Activated T-cell treated with anti-CD3 and anti-CD28 coated beads, Interleukin-2, amount 50 U/mL, for 72 hours (primary cell): ENCODE results near the gene MRTFA. TPM values are rescaled to one million over a fixed set of nuclear protein-coding genes. Genes with fewer than 3 reads are reported as not detected.
A peak's percentile ranks its signal among the peaks of the same experiment; 100 is the strongest.
"Not testable (repeated sequence)": the region's sequence is repeated elsewhere in the genome, so short reads cannot be mapped to it uniquely, and the experiment has no call there.

ENCODE experiments used
- ATAC-seq, 2 donors: fragments of 150-1000 bp; cut with Tn5 transposase; replicated peaks in 1 of 2; 2 replicates each; pipeline ENCODE4 v1.10.0; 2021; ENCODE audit warnings: moderate library complexity in 2 of 2, mild to moderate bottlenecking in 1 of 2
- DNase-seq, 2 donors: peaks; one replicate each; pipeline ENCODE4 v3.0.0; 2021 to 2022; ENCODE audit warnings: mixed read lengths in 1 of 2
- H3K27ac Mint-ChIP-seq: one replicate; pipeline ENCODE4 v1.8.0; 2022; ENCODE audit warnings: mild to moderate bottlenecking, moderate library complexity, mixed read lengths
- H3K27me3 Mint-ChIP-seq: one replicate; pipeline ENCODE4 v1.8.0; 2022; ENCODE audit warnings: low read depth, mixed read lengths
- H3K36me3 Mint-ChIP-seq, 2 donors: one replicate each; pipeline ENCODE4 v1.8.0; 2022; ENCODE audit warnings: mixed read lengths in 2 of 2, mild to moderate bottlenecking in 1 of 2; ENCODE audit not compliant: insufficient read depth in 2 of 2
- H3K4me1 Mint-ChIP-seq: one replicate; pipeline ENCODE4 v1.8.0; 2022; ENCODE audit warnings: low read depth, mixed read lengths
- H3K4me3 Mint-ChIP-seq, 2 donors: one replicate each; pipeline ENCODE4 v1.8.0; 2022; ENCODE audit warnings: mild to moderate bottlenecking in 2 of 2, mixed read lengths in 2 of 2, moderate library complexity in 2 of 2
- H3K9me3 Mint-ChIP-seq, 2 donors: one replicate each; pipeline ENCODE4 v1.8.0; 2022; ENCODE audit warnings: mixed read lengths in 2 of 2
- total RNA-seq, 2 donors: library from RNA; stranded (reverse); gene quantifications; one replicate each; pipeline ENCODE4 v1.2.3, GENCODE V29; 2022

Gene MRTFA
- total RNA-seq, 2 donors from 2014 or later, result 44.7 to 51.7 TPM

DNA sequence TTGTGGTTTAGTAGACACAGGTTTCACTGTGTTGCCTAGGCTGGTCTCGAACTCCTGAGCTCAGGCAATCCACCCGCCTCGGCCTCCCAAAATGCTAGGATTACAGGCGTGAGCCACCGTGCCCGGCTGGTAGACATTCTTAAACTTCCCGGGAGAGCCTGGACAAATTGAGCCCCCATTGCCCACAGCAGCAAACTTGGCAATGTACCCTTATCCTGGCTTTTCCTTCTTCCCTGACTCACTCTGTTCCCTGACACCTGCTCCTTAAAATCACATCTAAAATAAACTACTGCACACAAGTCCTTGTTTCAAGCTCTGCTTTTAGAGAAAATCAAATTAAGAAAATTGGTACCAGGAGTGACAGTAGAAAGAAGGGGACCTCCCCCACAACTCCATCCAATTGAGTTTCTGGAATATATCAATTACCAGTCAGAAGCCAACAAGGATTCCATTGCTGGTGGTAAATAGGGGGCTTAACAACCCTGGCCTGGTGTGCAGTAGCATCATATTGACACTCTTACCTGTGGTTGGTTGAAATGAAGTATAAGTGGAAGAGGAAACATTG lies 35.4 kb upstream of the MRTFA start:
- no peak overlapping the region for H3K27ac Mint-ChIP-seq
- peaks cover 0 to 2% of the 10 kb centered on the region in 2 donors for H3K9me3 Mint-ChIP-seq
- H3K27me3 Mint-ChIP-seq, result no peaks in the 10 kb centered on the region
- H3K36me3 Mint-ChIP-seq, result peaks cover 0 to 3% of the 10 kb centered on the region in 2 donors
- H3K4me1 Mint-ChIP-seq, result peaks cover 31% of the 10 kb centered on the region
- no peak overlapping the region for H3K4me3 Mint-ChIP-seq
- ATAC-seq (no peak), DNase-seq (no peak)

DNA sequence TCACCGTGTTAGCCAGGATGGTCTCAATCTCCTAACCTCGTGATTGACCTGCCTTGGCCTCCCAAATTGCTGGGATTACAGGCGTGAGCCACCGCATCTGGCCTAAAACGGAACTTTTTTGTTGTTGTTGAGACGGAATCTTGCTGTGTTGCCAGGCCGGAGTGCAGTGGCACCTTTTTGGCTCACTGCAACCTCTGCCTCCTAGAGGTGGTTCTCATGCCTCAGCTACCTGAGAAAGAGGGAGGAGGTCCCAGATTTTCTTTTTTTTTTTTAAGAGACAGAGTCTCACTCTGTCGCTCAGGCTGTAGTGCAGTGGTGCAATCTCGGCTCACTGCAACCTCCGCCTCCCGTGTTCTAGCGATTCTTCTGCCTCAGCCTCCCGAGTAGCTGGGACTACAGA lies 34.9 kb upstream of the MRTFA start:
- peaks cover 0 to 2% of the 10 kb centered on the region in 2 donors for H3K9me3 Mint-ChIP-seq
- peaks cover 0 to 3% of the 10 kb centered on the region in 2 donors for H3K36me3 Mint-ChIP-seq
- H3K4me1 Mint-ChIP-seq, result peaks cover 27% of the 10 kb centered on the region
- DNase-seq, result no peak
- ATAC-seq, result no peak
- no peak overlapping the region for H3K4me3 Mint-ChIP-seq
- H3K27me3 Mint-ChIP-seq, result no peaks in the 10 kb centered on the region
- H3K27ac Mint-ChIP-seq, result no peak overlapping the region

DNA sequence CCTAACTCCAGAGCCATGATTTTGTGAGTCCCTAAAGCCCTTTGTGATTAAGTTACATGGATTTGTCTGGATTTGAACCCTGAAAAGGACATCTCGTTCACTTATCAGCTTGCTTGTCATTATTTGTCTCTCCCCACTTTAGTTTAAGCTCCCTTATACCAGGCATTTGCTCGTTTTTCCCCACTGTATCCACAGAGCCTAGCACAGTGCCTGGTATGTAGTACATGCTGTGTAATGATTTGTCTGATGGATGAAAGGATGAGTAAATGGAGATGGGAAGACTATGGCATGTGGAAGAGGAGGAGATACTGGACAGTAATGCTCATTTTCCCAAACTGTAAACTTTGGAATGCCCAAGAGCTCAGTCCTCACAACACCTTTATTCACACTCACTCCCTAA lies 33.5 kb upstream of the MRTFA start:
- Mint-ChIP-seq H3K36me3 (peaks cover 0 to 3% of the 10 kb centered on the region in 2 donors), H3K4me1 (peaks cover 27% of the 10 kb centered on the region), H3K27ac (peak overlapping the region; percentile 68), H3K4me3 (no peak overlapping the region), H3K9me3 (peaks cover 0 to 2% of the 10 kb centered on the region in 2 donors), H3K27me3 (no peaks in the 10 kb centered on the region)
- no peak for DNase-seq
- ATAC-seq, result no peak

DNA sequence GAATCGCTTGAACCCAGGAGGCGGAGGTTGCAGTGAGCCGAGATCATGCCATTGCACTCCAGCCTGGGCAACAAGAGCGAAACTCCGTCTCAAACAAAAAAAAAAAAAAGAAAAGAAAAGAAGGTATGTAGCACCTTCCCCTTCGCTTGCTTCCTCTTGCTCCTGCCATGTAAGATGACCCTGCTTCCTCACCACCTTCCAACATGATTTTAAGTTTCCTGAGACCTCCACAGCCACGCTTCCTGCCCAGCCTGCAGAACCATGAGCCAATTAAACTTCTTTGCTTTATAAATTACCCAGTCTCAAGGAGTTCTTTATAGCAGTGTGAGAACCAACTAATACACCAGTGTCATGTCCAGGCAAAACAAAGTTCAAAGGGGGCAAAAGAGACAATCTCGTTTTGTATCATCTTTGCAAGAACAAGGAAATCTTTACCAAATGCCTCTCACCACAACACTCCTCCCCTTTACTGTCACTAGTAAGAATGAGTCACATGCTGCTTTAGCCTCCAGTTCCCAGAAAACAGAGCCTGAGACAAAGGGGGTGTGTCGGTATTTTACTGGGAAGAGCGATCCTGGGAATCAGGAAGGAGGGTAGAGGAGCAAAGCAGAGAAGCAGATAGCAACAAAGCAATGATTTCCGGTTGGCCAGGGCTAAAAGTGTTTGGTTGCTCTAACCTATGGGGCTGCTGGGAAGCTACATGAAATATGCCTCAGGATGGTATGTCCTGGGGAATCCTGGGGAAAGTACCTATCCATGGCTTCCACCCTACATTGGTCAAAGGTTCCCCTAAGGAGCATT lies 32.3 kb upstream of the MRTFA start:
- Mint-ChIP-seq H3K4me1 (peaks cover 27% of the 10 kb centered on the region), H3K27ac (peak overlapping the region; percentile 68), H3K9me3 (peaks cover 0 to 2% of the 10 kb centered on the region in 2 donors), H3K27me3 (no peaks in the 10 kb centered on the region), H3K4me3 (peak overlapping the region; percentile 74 to 81), H3K36me3 (peaks cover 0 to 3% of the 10 kb centered on the region in 2 donors)
- ATAC-seq (peak; percentile 90), DNase-seq (peak; percentile 38 to 57)

DNA sequence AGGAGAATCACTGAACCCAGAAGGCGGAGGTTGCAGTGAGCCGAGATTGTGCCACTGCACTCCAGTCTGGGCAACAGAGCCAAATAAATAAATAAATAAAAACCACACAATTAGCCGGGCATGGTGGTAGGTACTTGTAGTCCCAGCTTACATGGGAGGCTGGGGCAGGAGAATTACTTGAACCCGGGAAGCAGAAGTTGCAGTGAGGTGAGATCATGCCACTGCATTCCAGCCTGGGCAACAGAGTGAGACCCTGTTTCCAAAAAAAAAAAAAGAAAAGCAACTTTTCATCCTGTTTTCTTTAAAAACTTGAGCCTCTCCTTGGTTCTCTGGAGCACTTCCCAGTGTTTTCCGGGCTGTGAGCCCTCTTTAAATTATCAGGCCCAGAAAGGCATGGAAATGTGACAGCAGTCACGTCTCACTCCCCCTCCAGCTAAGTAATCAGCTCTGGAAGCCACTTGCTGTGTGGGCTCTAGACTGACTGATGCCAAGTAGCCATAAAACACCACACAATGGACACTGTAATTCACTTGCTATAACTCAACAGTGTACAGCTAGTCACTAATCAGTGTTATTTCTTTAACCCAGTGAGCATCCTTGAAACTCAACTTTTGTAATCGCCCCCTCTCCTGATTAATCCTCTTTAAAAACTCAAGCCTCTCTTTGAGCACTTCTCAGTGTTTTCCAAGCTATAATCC lies 29.8 kb upstream of the MRTFA start:
- H3K4me1 Mint-ChIP-seq, result peaks cover 27% of the 10 kb centered on the region
- H3K27me3 Mint-ChIP-seq, result no peaks in the 10 kb centered on the region
- peaks cover 0 to 3% of the 10 kb centered on the region in 2 donors for H3K36me3 Mint-ChIP-seq
- peaks cover 0 to 2% of the 10 kb centered on the region in 2 donors for H3K9me3 Mint-ChIP-seq
- DNase-seq, result no peak
- no peak overlapping the region for H3K4me3 Mint-ChIP-seq
- no peak for ATAC-seq
- no peak overlapping the region for H3K27ac Mint-ChIP-seq

DNA sequence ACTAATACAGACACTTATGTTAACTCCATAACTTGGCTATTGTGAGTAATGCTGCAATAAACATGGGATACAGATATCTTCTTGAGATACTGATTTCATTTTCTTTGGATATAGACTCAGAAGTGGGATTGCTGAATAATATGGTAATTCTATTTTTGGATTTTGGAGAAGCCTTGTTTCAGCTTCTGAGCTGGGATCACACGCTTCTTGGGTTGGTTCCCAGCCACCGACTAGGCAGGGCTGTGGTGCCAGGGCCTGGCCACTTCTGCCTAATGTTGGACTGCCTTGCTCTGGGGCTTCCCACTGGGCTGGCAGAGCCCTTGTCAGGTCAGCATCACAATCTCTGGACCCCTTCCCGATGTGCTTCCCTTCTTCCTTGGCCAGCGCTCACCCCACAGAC lies 28.8 kb upstream of the MRTFA start:
- H3K36me3 Mint-ChIP-seq, result peaks cover 0 to 3% of the 10 kb centered on the region in 2 donors
- ATAC-seq (no peak), DNase-seq (no peak)
- no peaks in the 10 kb centered on the region for H3K27me3 Mint-ChIP-seq
- peaks cover 0 to 2% of the 10 kb centered on the region in 2 donors for H3K9me3 Mint-ChIP-seq
- peaks cover 27% of the 10 kb centered on the region for H3K4me1 Mint-ChIP-seq
- H3K27ac Mint-ChIP-seq, result no peak overlapping the region
- H3K4me3 Mint-ChIP-seq, result no peak overlapping the region

DNA sequence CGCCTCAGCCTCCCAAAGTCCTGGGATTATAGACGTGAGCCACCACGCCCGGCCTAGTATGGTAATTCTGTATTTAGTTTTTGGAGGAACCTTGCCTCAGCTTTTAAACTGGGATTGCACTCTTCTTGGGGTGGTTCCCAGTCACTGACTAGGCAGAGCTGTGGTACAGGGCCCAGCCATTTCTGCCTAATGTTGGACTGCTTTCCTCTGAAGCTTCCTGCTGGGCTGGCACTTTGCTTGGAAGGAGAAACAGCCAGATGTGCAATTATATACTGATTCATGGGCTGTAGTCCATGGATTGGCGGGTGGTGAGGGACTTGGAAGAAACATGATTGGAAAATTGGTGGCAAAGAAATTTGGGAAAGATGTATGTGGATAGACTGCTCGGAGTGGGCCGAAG lies 25.2 kb upstream of the MRTFA start:
- ATAC-seq (no peak), DNase-seq (no peak)
- H3K9me3 Mint-ChIP-seq, result no peaks in the 10 kb centered on the region
- no peaks in the 10 kb centered on the region for H3K36me3 Mint-ChIP-seq
- no peak overlapping the region for H3K27ac Mint-ChIP-seq
- H3K4me1 Mint-ChIP-seq, result no peaks in the 10 kb centered on the region
- no peak overlapping the region for H3K4me3 Mint-ChIP-seq
- H3K27me3 Mint-ChIP-seq, result no peaks in the 10 kb centered on the region

DNA sequence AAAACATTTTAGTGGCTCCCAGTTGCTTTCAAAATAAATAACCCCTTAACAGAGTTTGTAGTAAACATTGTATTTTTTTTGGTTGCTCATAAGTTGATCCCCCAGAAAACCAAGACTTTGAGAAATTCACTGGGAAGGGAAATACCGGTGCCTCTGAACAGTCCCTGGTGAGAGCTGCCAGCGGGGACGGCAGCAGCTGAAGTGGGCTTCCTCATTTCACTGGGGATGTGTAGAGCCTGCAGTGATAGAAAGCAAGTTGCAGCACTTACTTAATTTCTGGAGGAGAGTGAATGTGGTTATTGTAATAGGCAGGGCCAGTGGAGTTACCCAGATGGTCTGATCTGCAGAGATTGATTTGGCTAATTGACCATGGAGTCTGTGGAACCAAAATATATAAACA lies 24.2 kb upstream of the MRTFA start:
- Mint-ChIP-seq H3K4me3 (no peak overlapping the region), H3K4me1 (no peaks in the 10 kb centered on the region), H3K27me3 (no peaks in the 10 kb centered on the region), H3K27ac (no peak overlapping the region), H3K36me3 (no peaks in the 10 kb centered on the region), H3K9me3 (no peaks in the 10 kb centered on the region)
- DNase-seq, result no peak
- no peak for ATAC-seq

DNA sequence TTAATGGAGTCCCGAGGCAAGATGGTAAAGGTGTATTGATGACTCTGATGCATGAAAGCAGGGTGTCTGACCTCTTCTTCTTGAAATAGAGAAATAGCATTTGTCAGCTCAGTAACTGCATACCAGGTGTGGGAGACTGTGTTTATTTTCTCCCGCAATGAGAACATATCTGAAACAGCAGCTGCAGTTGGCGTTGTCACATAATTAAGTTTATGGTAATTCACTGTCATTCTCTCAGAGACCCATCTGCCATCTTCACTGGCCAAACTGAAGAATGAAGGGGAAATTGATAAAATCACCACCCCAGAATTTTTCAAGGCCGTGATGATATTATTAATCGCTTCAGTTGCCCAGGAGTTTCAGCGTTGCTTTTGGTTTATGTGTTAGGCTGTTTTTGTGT lies 22.6 kb upstream of the MRTFA start:
- H3K27me3 Mint-ChIP-seq, result no peaks in the 10 kb centered on the region
- no peak for ATAC-seq
- no peak for DNase-seq
- no peaks in the 10 kb centered on the region for H3K36me3 Mint-ChIP-seq
- no peak overlapping the region for H3K27ac Mint-ChIP-seq
- H3K4me3 Mint-ChIP-seq, result no peak overlapping the region
- H3K4me1 Mint-ChIP-seq, result no peaks in the 10 kb centered on the region
- no peaks in the 10 kb centered on the region for H3K9me3 Mint-ChIP-seq

DNA sequence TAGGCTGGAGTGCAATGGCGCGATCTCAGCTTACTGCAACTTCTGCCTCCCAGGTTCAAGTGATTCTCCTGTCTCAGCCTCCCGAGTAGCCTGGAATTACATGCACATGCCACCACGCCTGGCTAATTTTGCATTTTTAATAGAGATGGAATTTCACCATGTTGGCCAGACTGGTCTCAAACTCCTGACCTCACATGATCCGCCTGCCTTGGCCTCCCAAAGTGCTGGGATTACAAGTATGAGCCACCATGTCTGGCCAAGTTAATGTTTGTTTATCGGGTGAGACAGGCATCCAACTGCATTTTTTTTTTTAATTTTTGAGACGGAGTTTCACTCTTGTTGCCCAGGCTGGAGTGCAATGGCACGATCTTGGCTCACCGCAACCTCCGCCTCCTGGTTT lies 20.1 kb upstream of the MRTFA start:
- H3K36me3 Mint-ChIP-seq, H3K27ac Mint-ChIP-seq, DNase-seq, ATAC-seq, H3K27me3 Mint-ChIP-seq, H3K9me3 Mint-ChIP-seq, H3K4me3 Mint-ChIP-seq: not testable (repeated sequence)
- peaks cover 18% of the 10 kb centered on the region for H3K4me1 Mint-ChIP-seq

DNA sequence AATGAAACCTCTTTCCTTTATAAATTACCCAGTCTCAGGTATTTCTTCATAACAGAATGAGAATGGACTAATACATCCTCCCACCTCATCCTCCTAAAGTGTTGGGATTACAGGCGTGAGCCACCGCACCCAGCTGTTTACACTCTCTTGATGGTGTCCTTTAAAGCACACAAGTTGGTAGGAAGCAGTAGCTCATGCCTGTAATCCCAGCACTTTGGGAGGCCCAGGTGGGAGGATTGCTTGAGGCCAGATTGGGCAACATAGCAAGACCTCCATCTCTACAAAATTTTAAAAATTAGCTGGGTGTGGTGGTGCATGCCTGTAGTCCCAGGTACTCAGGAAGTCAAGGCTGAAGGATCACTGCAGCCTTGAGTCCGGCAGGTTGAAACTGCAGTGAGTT lies 19.4 kb upstream of the MRTFA start:
- H3K27me3 Mint-ChIP-seq, H3K36me3 Mint-ChIP-seq, DNase-seq, ATAC-seq, H3K4me3 Mint-ChIP-seq, H3K9me3 Mint-ChIP-seq, H3K27ac Mint-ChIP-seq: not testable (repeated sequence)
- peaks cover 26% of the 10 kb centered on the region for H3K4me1 Mint-ChIP-seq

DNA sequence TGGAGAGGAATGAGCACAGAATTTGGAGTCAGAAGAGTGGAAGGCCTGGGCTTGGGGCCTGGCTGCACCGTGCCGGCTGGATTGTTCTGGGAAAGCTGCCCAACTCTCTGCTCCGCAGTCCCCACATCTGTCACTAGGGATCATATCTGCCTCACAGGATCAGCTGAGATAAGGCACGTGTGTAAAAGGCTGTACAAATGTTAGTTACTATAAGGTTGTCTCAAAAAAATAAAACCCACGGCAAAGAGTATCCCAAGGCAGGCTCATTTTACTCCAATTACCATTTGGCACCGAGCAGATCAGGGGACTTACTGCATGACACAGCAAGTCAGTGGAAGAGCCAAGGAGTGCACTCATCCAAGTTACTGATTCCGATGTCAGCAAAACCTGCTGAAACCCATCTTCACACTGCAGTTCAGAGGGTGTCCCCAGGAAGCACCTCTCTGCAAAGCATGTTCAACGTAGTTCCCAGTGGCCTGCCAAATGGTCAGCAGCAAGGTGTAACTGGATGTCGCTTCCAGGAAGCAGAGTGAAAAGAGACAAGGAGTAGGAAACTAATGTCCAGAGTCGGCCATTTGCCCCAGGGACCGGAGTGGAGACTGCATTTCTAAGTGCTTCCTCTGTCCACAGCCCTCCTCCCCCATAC lies 18.1 kb upstream of the MRTFA start:
- no peak overlapping the region for H3K4me3 Mint-ChIP-seq
- H3K9me3 Mint-ChIP-seq, result no peaks in the 10 kb centered on the region
- no peak for DNase-seq
- no peak overlapping the region for H3K27ac Mint-ChIP-seq
- H3K36me3 Mint-ChIP-seq, result no peaks in the 10 kb centered on the region
- no peaks in the 10 kb centered on the region for H3K27me3 Mint-ChIP-seq
- H3K4me1 Mint-ChIP-seq, result peaks cover 27% of the 10 kb centered on the region
- ATAC-seq, result no peak

DNA sequence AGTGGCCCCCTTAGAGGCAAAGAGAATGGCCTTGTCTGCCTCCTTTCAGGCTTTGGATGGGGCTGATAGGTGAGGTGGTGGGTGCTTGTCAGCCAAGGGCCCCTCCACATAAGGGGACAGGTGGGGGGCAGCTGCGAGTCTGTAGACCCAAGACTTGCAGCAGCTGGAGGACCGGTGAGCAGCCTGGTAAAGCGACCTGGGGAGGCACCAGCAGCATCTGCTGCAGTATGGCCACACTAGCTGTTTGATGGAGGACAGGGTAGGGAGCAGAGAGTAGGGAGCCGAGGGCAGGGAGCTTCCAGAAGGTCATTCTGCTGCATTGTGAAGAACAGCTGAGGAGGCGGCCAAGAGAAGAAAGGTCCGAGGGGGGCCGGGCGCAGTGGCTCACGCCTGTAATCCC lies 16.8 kb upstream of the MRTFA start:
- Mint-ChIP-seq H3K9me3 (no peaks in the 10 kb centered on the region), H3K36me3 (no peaks in the 10 kb centered on the region), H3K4me3 (no peak overlapping the region), H3K4me1 (peaks cover 28% of the 10 kb centered on the region), H3K27me3 (no peaks in the 10 kb centered on the region), H3K27ac (peak overlapping the region; percentile 63)
- ATAC-seq (no peak), DNase-seq (no peak)
